ENCODE measurements around the gene AP5B1.
"Not testable (repeated sequence)": the region's sequence is repeated elsewhere in the genome, so short reads cannot be mapped to it uniquely, and the experiment has no call there.

AP5B1 gene

GRCh38 chr11:65767406-65767805, 13.4 kb downstream of the AP5B1 start:
- peaks cover 45 to 46% of the 10 kb centered on the region in 2 experiments for H3K4me1 ChIP-seq (ENCODE audit: control insufficient read depth in 1 of 2, insufficient read depth in 1 of 2, low read depth in 1 of 2, low read length in 1 of 2)
- no peak for TF ChIP-seq CTCF (IDR thresholded peaks at IDR 0.05)
- no peaks in the 10 kb centered on the region for H3K9me3 ChIP-seq

GRCh38 chr11:65766535-65766934, 14.2 kb downstream of the AP5B1 start:
- peak overlapping the region; percentile 61 for H3K27ac ChIP-seq
- peaks cover 36 to 37% of the 10 kb centered on the region in 2 experiments for H3K4me1 ChIP-seq (ENCODE audit: control insufficient read depth in 1 of 2, insufficient read depth in 1 of 2, low read depth in 1 of 2, low read length in 1 of 2)
- H3K36me3 ChIP-seq = peaks cover 19% of the 10 kb centered on the region
- no peak for TF ChIP-seq CTCF (IDR thresholded peaks at IDR 0.05)
- no peaks in the 10 kb centered on the region for H3K27me3 ChIP-seq
- no peak overlapping the region for H3K4me3 ChIP-seq (ENCODE audit: low read depth in 1 of 2, low read length in 1 of 2)
- H3K9me3 ChIP-seq = no peaks in the 10 kb centered on the region

More at GRCh38 chr11:65767406-65767805, 13.4 kb downstream of the AP5B1 start:
- peaks cover 19% of the 10 kb centered on the region for H3K36me3 ChIP-seq
- no peak overlapping the region for H3K4me3 ChIP-seq (ENCODE audit: low read depth in 1 of 2, low read length in 1 of 2)
- peak overlapping the region; percentile 61 for H3K27ac ChIP-seq
- H3K27me3 ChIP-seq = no peaks in the 10 kb centered on the region

GRCh38 chr11:65764434-65764833, 16.3 kb downstream of the AP5B1 start:
- no peaks in the 10 kb centered on the region for H3K27me3 ChIP-seq
- no peak for TF ChIP-seq CTCF (IDR thresholded peaks at IDR 0.05)

GRCh38 chr11:65762816-65763215, 18.0 kb downstream of the AP5B1 start:
- not testable (repeated sequence) for H3K36me3 ChIP-seq; H3K27me3 ChIP-seq; H3K4me3 ChIP-seq (ENCODE audit: low read depth in 1 of 2, low read length in 1 of 2); H3K9me3 ChIP-seq; H3K27ac ChIP-seq
- H3K4me1 ChIP-seq (ENCODE audit: control insufficient read depth in 1 of 2, insufficient read depth in 1 of 2, low read depth in 1 of 2, low read length in 1 of 2) = peaks cover 3 to 10% of the 10 kb centered on the region in 2 experiments

More at GRCh38 chr11:65764434-65764833, 16.3 kb downstream of the AP5B1 start:
- Histone ChIP-seq H3K9me3 (no peaks in the 10 kb centered on the region), H3K36me3 (peaks cover 15% of the 10 kb centered on the region), H3K27ac (peak overlapping the region; percentile 27), H3K4me1 (ENCODE audit: control insufficient read depth in 1 of 2, insufficient read depth in 1 of 2, low read depth in 1 of 2, low read length in 1 of 2) (peaks cover 15 to 16% of the 10 kb centered on the region in 2 experiments), H3K4me3 (ENCODE audit: low read depth in 1 of 2, low read length in 1 of 2) (no peak overlapping the region)

- H3K4me1 ChIP-seq (ENCODE audit: control insufficient read depth in 1 of 2, insufficient read depth in 1 of 2, low read depth in 1 of 2, low read length in 1 of 2) = peaks cover 3 to 10% of the 10 kb centered on the region in 2 experiments
Observed at GRCh38 chr11:65762169-65762568, 18.6 kb downstream of the AP5B1 start.

GRCh38 chr11:65745049-65745448, 35.7 kb downstream of the AP5B1 start:
- H3K4me3 ChIP-seq (ENCODE audit: low read depth in 1 of 2, low read length in 1 of 2) = no peak overlapping the region
- no peak overlapping the region for H3K27ac ChIP-seq
- H3K27me3 ChIP-seq = no peaks in the 10 kb centered on the region
- H3K4me1 ChIP-seq (ENCODE audit: control insufficient read depth in 1 of 2, insufficient read depth in 1 of 2, low read depth in 1 of 2, low read length in 1 of 2) = peaks cover 0 to 7% of the 10 kb centered on the region in 2 experiments
- no peaks in the 10 kb centered on the region for H3K36me3 ChIP-seq
- TF ChIP-seq CTCF (IDR thresholded peaks at IDR 0.05) = no peak
- H3K9me3 ChIP-seq = no peaks in the 10 kb centered on the region

More at GRCh38 chr11:65762169-65762568, 18.6 kb downstream of the AP5B1 start:
- H3K9me3 ChIP-seq; H3K27me3 ChIP-seq; H3K36me3 ChIP-seq; H3K4me3 ChIP-seq (ENCODE audit: low read depth in 1 of 2, low read length in 1 of 2); H3K27ac ChIP-seq: not testable (repeated sequence)

- no peak for TF ChIP-seq CTCF (IDR thresholded peaks at IDR 0.05)
- no peaks in the 10 kb centered on the region for H3K27me3 ChIP-seq
- H3K9me3 ChIP-seq = no peaks in the 10 kb centered on the region
- no peaks in the 10 kb centered on the region for H3K36me3 ChIP-seq
- no peak overlapping the region for H3K27ac ChIP-seq
- no peak overlapping the region for H3K4me3 ChIP-seq (ENCODE audit: low read depth in 1 of 2, low read length in 1 of 2)
- peaks cover 0 to 7% of the 10 kb centered on the region in 2 experiments for H3K4me1 ChIP-seq (ENCODE audit: control insufficient read depth in 1 of 2, insufficient read depth in 1 of 2, low read depth in 1 of 2, low read length in 1 of 2)
Observed at GRCh38 chr11:65744699-65745042, 36.1 kb downstream of the AP5B1 start.

Data from neutrophil (primary cell).